ENCODE data around the gene E2F4. TPM values are rescaled to one million over a fixed set of nuclear protein-coding genes. Genes with fewer than 3 reads are reported as not detected.
A peak's percentile ranks its signal among the peaks of the same experiment; 100 is the strongest.

E2F4 gene
- 10 to 100 TPM; 59.9 to 85.9 (median 76.0) TPM for total RNA-seq
- 10 to 100 TPM; 40.0 to 71.0 (median 51.7) TPM for polyA plus RNA-seq

GRCh38 chr16:67191995-67192681 lies at the start of gene E2F4:
TSS of gene E2F4 (plus strand) at chr16:67192155. CDS start at chr16:67192228, 73 bp downstream.
- H3K27me3 ChIP-seq = no peaks in the 10 kb centered on the region
- H3K4me3 ChIP-seq = peak within 1 kb of the TSS; percentile 83 to 93 (median 92)
- TF ChIP-seq POLR2AphosphoS5 (IDR thresholded peaks at IDR 0.05) = peak; percentile 42 to 85 (median 81)
- TF ChIP-seq POLR2A (IDR thresholded peaks at IDR 0.05) = no peak
- no peak for TF ChIP-seq CTCF (IDR thresholded peaks at IDR 0.05)
- peak in 1 of 4 donors; percentile 33 for TF ChIP-seq EP300 (IDR thresholded peaks at IDR 0.05)
- peaks cover 28 to 40% (median 30%) of the 10 kb centered on the region in 4 donors for H3K36me3 ChIP-seq
- intact Hi-C loops (cut with DNase I) = loop anchor here (2.0 kb wide), 1 partner anchor 35 kb away; the partner anchor contains the start of gene TMEM208
- H3K9me3 ChIP-seq = no peaks in the 10 kb centered on the region
- H3K27ac ChIP-seq = peak within 1 kb of the TSS; percentile 72 to 79 (median 78)
- DNase-seq = peak; percentile 94
- 0% methylated on average over 54 of the region's 54 CpGs for WGBS, 2 donors
- peaks cover 1 to 27% (median 25%) of the 10 kb centered on the region in 4 donors for H3K4me1 ChIP-seq

GRCh38 chr16:67142342-67142741 lies 49.6 kb upstream of the E2F4 start:
- Histone ChIP-seq H3K36me3 (peaks cover 46 to 99% (median 76%) of the 10 kb centered on the region in 4 donors), H3K27ac (no peak overlapping the region), H3K4me3 (no peak overlapping the region), H3K4me1 (no peaks in the 10 kb centered on the region), H3K27me3 (no peaks in the 10 kb centered on the region), H3K9me3 (no peaks in the 10 kb centered on the region)
- TF ChIP-seq CTCF (IDR thresholded peaks at IDR 0.05) = no peak
- no peak for TF ChIP-seq POLR2AphosphoS5 (IDR thresholded peaks at IDR 0.05)
- TF ChIP-seq EP300 (IDR thresholded peaks at IDR 0.05) = no peak
- TF ChIP-seq POLR2A (IDR thresholded peaks at IDR 0.05) = no peak
- intact Hi-C loops (cut with DNase I) = no loop called here
- no peak for DNase-seq
- 94% methylated on average over 9 of the region's 9 CpGs for WGBS, 2 donors

- Histone ChIP-seq H3K27me3 (peaks cover 0 to 6% (median 6%) of the 10 kb centered on the region in 3 donors), H3K27ac (no peak overlapping the region), H3K9me3 (no peaks in the 10 kb centered on the region), H3K4me3 (no peak overlapping the region), H3K36me3 (peaks cover 43 to 91% (median 64%) of the 10 kb centered on the region in 4 donors), H3K4me1 (peaks cover 0 to 7% (median 5%) of the 10 kb centered on the region in 4 donors)
- intact Hi-C loops (cut with DNase I) = no loop called here
- DNase-seq = no peak
- no peak for TF ChIP-seq CTCF (IDR thresholded peaks at IDR 0.05)
- no peak for TF ChIP-seq POLR2AphosphoS5 (IDR thresholded peaks at IDR 0.05)
- no peak for TF ChIP-seq EP300 (IDR thresholded peaks at IDR 0.05)
- TF ChIP-seq POLR2A (IDR thresholded peaks at IDR 0.05) = no peak
- WGBS, 2 donors = 92% methylated on average over 2 of the region's 2 CpGs
Observed at GRCh38 chr16:67144943-67145342, 47.0 kb upstream of the E2F4 start.

- DNase-seq = no peak
- intact Hi-C loops (cut with DNase I) = no loop called here
- WGBS, 2 donors = 89 to 90% methylated on average over 2 of the region's 2 CpGs
- Histone ChIP-seq H3K27ac (no peak overlapping the region), H3K4me3 (no peak overlapping the region), H3K36me3 (peaks cover 35 to 83% (median 56%) of the 10 kb centered on the region in 4 donors), H3K4me1 (peaks cover 0 to 15% (median 12%) of the 10 kb centered on the region in 4 donors), H3K27me3 (peaks cover 0 to 14% (median 14%) of the 10 kb centered on the region in 3 donors), H3K9me3 (no peaks in the 10 kb centered on the region)
- no peak for TF ChIP-seq POLR2AphosphoS5 (IDR thresholded peaks at IDR 0.05)
- TF ChIP-seq EP300 (IDR thresholded peaks at IDR 0.05) = no peak
- no peak for TF ChIP-seq POLR2A (IDR thresholded peaks at IDR 0.05)
- no peak for TF ChIP-seq CTCF (IDR thresholded peaks at IDR 0.05)
Observed at GRCh38 chr16:67145746-67146145, 46.2 kb upstream of the E2F4 start.
